Measurements from ENCODE around the gene TMA7B.

Gene TMA7B

GRCh38 chr22:39997939-39998726, 37.9 kb downstream of the TMA7B start:
- in situ Hi-C loops (cut with MboI; ENCODE audit: low sequenced_read_pairs), result no loop called here

- in situ Hi-C loops (cut with MboI; ENCODE audit: low sequenced_read_pairs), result no loop called here
Observed at GRCh38 chr22:39999144-39999757, 39.1 kb downstream of the TMA7B start.

GRCh38 chr22:40000171-40000570, 40.0 kb downstream of the TMA7B start:
- in situ Hi-C loops (cut with MboI; ENCODE audit: low sequenced_read_pairs), result no loop called here

DNA sequence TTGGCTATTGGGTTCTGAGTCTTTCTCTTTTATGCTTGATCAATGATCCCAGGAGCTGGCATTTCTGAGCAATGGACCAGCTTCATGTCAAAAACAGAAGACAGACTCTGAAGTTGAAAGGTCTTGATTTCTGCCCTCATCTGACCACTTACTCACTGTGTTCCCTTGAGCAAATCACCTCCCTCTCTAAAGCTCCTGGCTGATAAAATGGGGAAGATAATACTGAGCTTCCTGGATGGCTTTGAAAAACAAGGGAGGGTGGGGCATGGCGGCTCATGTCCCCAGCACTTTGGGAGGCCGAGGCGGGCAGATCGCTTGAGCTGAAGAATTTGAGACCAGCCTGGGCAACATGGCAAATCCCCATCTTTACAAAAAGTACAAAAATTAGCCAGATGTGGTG, 40.9 kb downstream of the TMA7B start:
- in situ Hi-C loops (cut with MboI; ENCODE audit: low sequenced_read_pairs), result no loop called here

DNA sequence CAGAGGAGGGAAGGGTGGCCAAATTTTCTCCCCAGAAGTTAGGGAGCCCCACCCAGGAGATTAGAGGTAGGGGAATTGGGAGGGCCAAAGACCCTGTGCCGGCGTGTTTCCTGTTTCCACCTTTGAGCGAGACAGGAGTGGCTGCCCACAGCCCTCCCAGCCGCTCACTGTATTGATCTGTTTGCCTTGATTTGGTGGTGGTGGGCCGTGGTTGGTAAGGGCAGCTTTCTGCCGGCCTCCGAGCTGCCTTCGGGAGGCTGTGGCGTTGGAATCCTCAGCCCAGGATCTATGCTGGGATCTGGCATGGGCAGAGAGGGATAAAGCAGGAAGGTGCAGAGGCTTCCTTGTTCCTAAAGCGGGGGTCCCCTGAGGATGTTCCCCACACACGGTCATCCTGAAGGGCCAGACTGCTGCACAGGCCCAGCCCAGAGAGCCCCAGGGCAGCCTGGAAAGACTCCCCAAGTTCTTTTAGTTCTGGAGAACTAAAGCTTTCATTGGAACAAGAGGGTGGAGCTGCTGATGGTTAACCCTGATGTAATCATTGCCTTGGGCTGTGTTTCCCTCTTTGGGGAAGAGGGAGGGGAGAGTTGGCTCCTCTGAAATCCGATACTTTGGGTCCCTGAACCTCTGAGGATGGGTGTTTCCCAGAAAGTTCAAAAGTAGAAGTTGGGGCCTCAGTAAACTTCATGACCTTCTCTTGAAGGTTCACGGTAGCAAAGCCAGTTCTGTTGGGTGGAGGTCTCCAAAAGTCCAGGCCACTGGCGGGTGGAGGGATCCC, 41.8 kb downstream of the TMA7B start:
- in situ Hi-C loops (cut with MboI; ENCODE audit: low sequenced_read_pairs), result no loop called here

GRCh38 chr22:40002935-40003715, 42.9 kb downstream of the TMA7B start:
- in situ Hi-C loops (cut with MboI; ENCODE audit: low sequenced_read_pairs), result no loop called here

GRCh38 chr22:40004836-40005235, 44.6 kb downstream of the TMA7B start:
- in situ Hi-C loops (cut with MboI; ENCODE audit: low sequenced_read_pairs), result no loop called here

DNA sequence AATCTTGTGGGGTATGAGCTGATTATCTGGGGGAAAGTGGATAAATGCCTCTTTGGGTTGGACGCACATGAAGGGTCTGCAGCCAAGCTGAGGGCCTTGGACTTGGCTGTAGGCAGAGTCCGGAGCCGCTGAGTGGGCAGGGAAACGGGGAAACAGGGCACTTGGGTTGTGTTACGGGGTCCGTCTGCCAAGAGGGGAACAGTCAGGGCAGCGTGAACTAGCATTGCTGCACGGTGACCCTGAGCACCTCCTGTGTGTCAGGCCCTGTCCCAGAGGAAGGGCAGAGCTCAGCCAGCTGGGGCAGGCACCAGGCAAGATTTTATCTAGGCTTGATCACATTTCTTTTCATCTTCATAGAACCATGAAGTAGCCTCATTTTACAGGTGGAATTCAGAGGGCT, 46.4 kb downstream of the TMA7B start:
- in situ Hi-C loops (cut with MboI; ENCODE audit: low sequenced_read_pairs), result no loop called here

- in situ Hi-C loops (cut with MboI; ENCODE audit: low sequenced_read_pairs), result no loop called here
Observed at GRCh38 chr22:40007853-40008710, 47.9 kb downstream of the TMA7B start.

- in situ Hi-C loops (cut with MboI; ENCODE audit: low sequenced_read_pairs), result no loop called here
Observed at GRCh38 chr22:40008726-40009291, 48.6 kb downstream of the TMA7B start.

GRCh38 chr22:40009292-40009774, 49.1 kb downstream of the TMA7B start:
- in situ Hi-C loops (cut with MboI; ENCODE audit: low sequenced_read_pairs), result no loop called here

- in situ Hi-C loops (cut with MboI; ENCODE audit: low sequenced_read_pairs), result no loop called here
Observed at GRCh38 chr22:40009951-40010671, 49.9 kb downstream of the TMA7B start.

DNA sequence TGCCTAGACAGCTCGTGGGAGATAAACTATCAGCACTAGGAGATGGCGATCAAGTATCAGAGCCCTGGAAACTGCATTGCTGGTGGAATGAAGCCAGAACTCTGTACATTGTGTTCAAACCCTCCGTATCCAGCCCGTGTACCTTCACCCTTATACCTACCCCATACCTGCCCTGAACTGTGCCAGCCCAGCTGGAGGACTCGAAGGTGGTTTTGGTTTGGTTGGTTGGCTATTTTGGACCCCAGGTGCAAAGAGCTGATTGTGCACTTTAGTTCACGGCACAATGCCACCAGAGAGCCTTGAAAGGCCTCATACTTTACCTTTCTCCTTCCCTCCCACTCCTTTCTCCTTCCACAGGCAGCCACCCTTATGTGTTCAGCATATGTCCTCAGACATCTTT, 50.5 kb downstream of the TMA7B start:
- in situ Hi-C loops (cut with MboI; ENCODE audit: low sequenced_read_pairs), result no loop called here

Measured in HL-60/S4 (cell line).